GM19099 (cell line): Measurements from ENCODE around the gene CDC42.

Experiments
- POLR2A ChIP-seq: IDR thresholded peaks from 3 replicates; pipeline ENCODE4 v1.6.1; 2011; ENCODE audit warnings: low read depth; ENCODE audit not compliant: insufficient read length; ENCODE audit errors: extremely low read depth

CDC42 gene

GRCh38 chr1:22052115-22053016, at the start of gene CDC42:
CDC42 (plus strand) TSS chr1:22052709; CDS start chr1:22078479, 25,770 bp downstream.
- peak; percentile 95 for TF ChIP-seq POLR2A

GRCh38 chr1:22018583-22019559, 33.6 kb upstream of the CDC42 start:
- TF ChIP-seq POLR2A, result peak; percentile 41

GRCh38 chr1:22021061-22021460, 31.4 kb upstream of the CDC42 start:
- no peak for TF ChIP-seq POLR2A

- TF ChIP-seq POLR2A, result no peak
Observed at GRCh38 chr1:22024485-22025367, 27.8 kb upstream of the CDC42 start.

GRCh38 chr1:22025368-22026155, 26.9 kb upstream of the CDC42 start:
- peak; percentile 83 for TF ChIP-seq POLR2A

GRCh38 chr1:22026924-22027289, 25.6 kb upstream of the CDC42 start:
- TF ChIP-seq POLR2A, result peak; percentile 15

GRCh38 chr1:22030057-22030456, 22.5 kb upstream of the CDC42 start:
- TF ChIP-seq POLR2A, result no peak

- no peak for TF ChIP-seq POLR2A
Observed at GRCh38 chr1:22030473-22030872, 22.0 kb upstream of the CDC42 start.

- no peak for TF ChIP-seq POLR2A
Observed at GRCh38 chr1:22031214-22031962, 21.1 kb upstream of the CDC42 start.

GRCh38 chr1:22037520-22037919, 15.0 kb upstream of the CDC42 start:
- no peak for TF ChIP-seq POLR2A

GRCh38 chr1:22038036-22038435, 14.5 kb upstream of the CDC42 start:
- TF ChIP-seq POLR2A, result no peak

- TF ChIP-seq POLR2A, result peak; percentile 75
Observed at GRCh38 chr1:22039594-22040285, 12.8 kb upstream of the CDC42 start.

- no peak for TF ChIP-seq POLR2A
Observed at GRCh38 chr1:22040286-22040623, 12.3 kb upstream of the CDC42 start.

GRCh38 chr1:22041505-22041904, 11.0 kb upstream of the CDC42 start:
- no peak for TF ChIP-seq POLR2A
